HG03378 (cell line): ENCODE results near the gene EPB41L4B.

Experiments used
- ATAC-seq: cut with Tn5 transposase; IDR thresholded peaks from one replicate; pipeline ENCODE4 v1.9.1; 2021; ENCODE audit warnings: mild to moderate bottlenecking, moderate library complexity; ENCODE audit not compliant: unreplicated experiment

EPB41L4B gene

GRCh38 chr9:109270971-109271925, 49.6 kb downstream of the EPB41L4B start:
- ATAC-seq, result no peak

GRCh38 chr9:109270441-109270840, 50.4 kb downstream of the EPB41L4B start:
- ATAC-seq, result no peak

GRCh38 chr9:109269839-109270238, 51.0 kb downstream of the EPB41L4B start:
- no peak for ATAC-seq

- no peak for ATAC-seq
Observed at GRCh38 chr9:109269081-109269480, 51.8 kb downstream of the EPB41L4B start.

- ATAC-seq, result no peak
Observed at GRCh38 chr9:109267555-109267954, 53.3 kb downstream of the EPB41L4B start.

GRCh38 chr9:109264877-109265587, 55.8 kb downstream of the EPB41L4B start:
- ATAC-seq, result no peak

- no peak for ATAC-seq
Observed at GRCh38 chr9:109263358-109263757, 57.5 kb downstream of the EPB41L4B start.

- no peak for ATAC-seq
Observed at GRCh38 chr9:109258481-109259302, 62.2 kb downstream of the EPB41L4B start.

- ATAC-seq, result no peak
Observed at GRCh38 chr9:109256336-109256735, 64.5 kb downstream of the EPB41L4B start.

GRCh38 chr9:109255394-109255793, 65.5 kb downstream of the EPB41L4B start:
- no peak for ATAC-seq

GRCh38 chr9:109254317-109254716, 66.5 kb downstream of the EPB41L4B start:
- ATAC-seq, result no peak

- ATAC-seq, result no peak
Observed at GRCh38 chr9:109253637-109254284, 67.1 kb downstream of the EPB41L4B start.

- no peak for ATAC-seq
Observed at GRCh38 chr9:109253241-109253636, 67.6 kb downstream of the EPB41L4B start.

- no peak for ATAC-seq
Observed at GRCh38 chr9:109252291-109252690, 68.6 kb downstream of the EPB41L4B start.

GRCh38 chr9:109251776-109252106, 69.1 kb downstream of the EPB41L4B start:
- ATAC-seq, result no peak

GRCh38 chr9:109251080-109251775, 69.6 kb downstream of the EPB41L4B start:
- no peak for ATAC-seq

GRCh38 chr9:109250771-109251079, 70.1 kb downstream of the EPB41L4B start:
- ATAC-seq, result no peak

GRCh38 chr9:109250311-109250741, 70.5 kb downstream of the EPB41L4B start:
- ATAC-seq, result no peak

GRCh38 chr9:109249615-109250014, 71.2 kb downstream of the EPB41L4B start:
- no peak for ATAC-seq

- ATAC-seq, result no peak
Observed at GRCh38 chr9:109248133-109248581, 72.7 kb downstream of the EPB41L4B start.
